ENCODE data around the gene DOP1B.
"Not testable (repeated sequence)": the region's sequence is repeated elsewhere in the genome, so short reads cannot be mapped to it uniquely, and the experiment has no call there.

DOP1B gene

GRCh38 chr21:36199021-36199420 is 42.4 kb downstream of the DOP1B start:
- Histone ChIP-seq H3K23ac (ENCODE audit: low read length in 2 of 2) (no peak overlapping the region), H3K36me3 (ENCODE audit: control insufficient read depth in 1 of 2, insufficient read depth in 2 of 2, low read depth in 1 of 2, low read length in 2 of 2) (peaks cover 19 to 22% of the 10 kb centered on the region in 2 experiments), H3K9ac (ENCODE audit: low read length) (no peak overlapping the region), H3K18ac (ENCODE audit: low read depth in 1 of 2, low read length in 2 of 2) (no peak overlapping the region), H3K27ac (ENCODE audit: low read length, poor library complexity, severe bottlenecking) (no peak overlapping the region), H3K4me2 (ENCODE audit: low read length, poor library complexity, severe bottlenecking) (no peak overlapping the region), H3K79me1 (replicated peaks; ENCODE audit: low read length, poor library complexity, severe bottlenecking) (peaks cover 11% of the 10 kb centered on the region), H2BK120ac (ENCODE audit: low read depth, low read length) (no peak overlapping the region), H2BK5ac (ENCODE audit: low read depth, low read length, poor library complexity, severe bottlenecking) (no peak overlapping the region), H2BK15ac (ENCODE audit: low read depth, poor library complexity, severe bottlenecking) (no peak overlapping the region), H3K4ac (ENCODE audit: low read depth in 1 of 2, low read length in 2 of 2) (no peak overlapping the region), H3K4me1 (ENCODE audit: control insufficient read depth, insufficient read depth, low read depth, low read length) (peaks cover 12% of the 10 kb centered on the region), H3K4me3 (ENCODE audit: insufficient read depth in 1 of 2, low read depth in 1 of 2, low read length in 2 of 2) (no peak overlapping the region), H4K8ac (ENCODE audit: low read length) (no peak overlapping the region), H3K9me3 (ENCODE audit: control insufficient read depth, low read length) (no peaks in the 10 kb centered on the region), H2AFZ (ENCODE audit: low read depth, low read length) (no peak overlapping the region), H2AK5ac (ENCODE audit: low read length, severe bottlenecking) (no peak overlapping the region), H2BK12ac (ENCODE audit: low read length in 2 of 2) (no peak overlapping the region), H3K27me3 (ENCODE audit: control insufficient read depth in 1 of 2, insufficient read depth in 1 of 2, low read length in 2 of 2) (no peaks in the 10 kb centered on the region), H3K14ac (ENCODE audit: low read length in 2 of 2) (no peak overlapping the region), H4K91ac (ENCODE audit: low read length) (no peak overlapping the region)
- DNase-seq, result no peak
- 86% methylated on average over 9 of the region's 9 CpGs for WGBS

GRCh38 chr21:36199575-36199974 is 43.0 kb downstream of the DOP1B start:
- not testable (repeated sequence) for H4K8ac ChIP-seq (ENCODE audit: low read length); H2AK5ac ChIP-seq (ENCODE audit: low read length, severe bottlenecking); H3K4me3 ChIP-seq (ENCODE audit: insufficient read depth in 1 of 2, low read depth in 1 of 2, low read length in 2 of 2); H3K9ac ChIP-seq (ENCODE audit: low read length); H2BK5ac ChIP-seq (ENCODE audit: low read depth, low read length, poor library complexity, severe bottlenecking); H2BK12ac ChIP-seq (ENCODE audit: low read length in 2 of 2); H3K9me3 ChIP-seq (ENCODE audit: control insufficient read depth, low read length); H3K27ac ChIP-seq (ENCODE audit: low read length, poor library complexity, severe bottlenecking); H3K4me2 ChIP-seq (ENCODE audit: low read length, poor library complexity, severe bottlenecking); H3K4ac ChIP-seq (ENCODE audit: low read depth in 1 of 2, low read length in 2 of 2); H2BK120ac ChIP-seq (ENCODE audit: low read depth, low read length); H3K14ac ChIP-seq (ENCODE audit: low read length in 2 of 2); H3K18ac ChIP-seq (ENCODE audit: low read depth in 1 of 2, low read length in 2 of 2); H3K27me3 ChIP-seq (ENCODE audit: control insufficient read depth in 1 of 2, insufficient read depth in 1 of 2, low read length in 2 of 2); H2AFZ ChIP-seq (ENCODE audit: low read depth, low read length); H3K23ac ChIP-seq (ENCODE audit: low read length in 2 of 2); DNase-seq; H2BK15ac ChIP-seq (ENCODE audit: low read depth, poor library complexity, severe bottlenecking); H4K91ac ChIP-seq (ENCODE audit: low read length)
- peaks cover 15% of the 10 kb centered on the region for H3K4me1 ChIP-seq (ENCODE audit: control insufficient read depth, insufficient read depth, low read depth, low read length)
- H3K36me3 ChIP-seq (ENCODE audit: control insufficient read depth in 1 of 2, insufficient read depth in 2 of 2, low read depth in 1 of 2, low read length in 2 of 2), result peaks cover 19 to 22% of the 10 kb centered on the region in 2 experiments
- H3K79me1 ChIP-seq (replicated peaks; ENCODE audit: low read length, poor library complexity, severe bottlenecking), result peaks cover 11% of the 10 kb centered on the region
- WGBS, result 97% methylated on average over 2 of the region's 5 CpGs

- no peak overlapping the region for H3K23ac ChIP-seq (ENCODE audit: low read length in 2 of 2)
- no peak overlapping the region for H2AFZ ChIP-seq (ENCODE audit: low read depth, low read length)
- 96% methylated on average over 23 of the region's 23 CpGs for WGBS
- H2BK5ac ChIP-seq (ENCODE audit: low read depth, low read length, poor library complexity, severe bottlenecking), result no peak overlapping the region
- H2BK12ac ChIP-seq (ENCODE audit: low read length in 2 of 2), result no peak overlapping the region
- peaks cover 20% of the 10 kb centered on the region for H3K4me1 ChIP-seq (ENCODE audit: control insufficient read depth, insufficient read depth, low read depth, low read length)
- H3K27me3 ChIP-seq (ENCODE audit: control insufficient read depth in 1 of 2, insufficient read depth in 1 of 2, low read length in 2 of 2), result no peaks in the 10 kb centered on the region
- H3K4ac ChIP-seq (ENCODE audit: low read depth in 1 of 2, low read length in 2 of 2), result no peak overlapping the region
- H3K36me3 ChIP-seq (ENCODE audit: control insufficient read depth in 1 of 2, insufficient read depth in 2 of 2, low read depth in 1 of 2, low read length in 2 of 2), result peaks cover 19 to 22% of the 10 kb centered on the region in 2 experiments
- no peak overlapping the region for H3K9ac ChIP-seq (ENCODE audit: low read length)
- H4K91ac ChIP-seq (ENCODE audit: low read length), result no peak overlapping the region
- H3K79me1 ChIP-seq (replicated peaks; ENCODE audit: low read length, poor library complexity, severe bottlenecking), result peaks cover 13% of the 10 kb centered on the region
- H3K14ac ChIP-seq (ENCODE audit: low read length in 2 of 2), result no peak overlapping the region
- H3K18ac ChIP-seq (ENCODE audit: low read depth in 1 of 2, low read length in 2 of 2), result no peak overlapping the region
- no peak overlapping the region for H4K8ac ChIP-seq (ENCODE audit: low read length)
- no peak overlapping the region for H3K4me3 ChIP-seq (ENCODE audit: insufficient read depth in 1 of 2, low read depth in 1 of 2, low read length in 2 of 2)
- no peaks in the 10 kb centered on the region for H3K9me3 ChIP-seq (ENCODE audit: control insufficient read depth, low read length)
- no peak overlapping the region for H3K27ac ChIP-seq (ENCODE audit: low read length, poor library complexity, severe bottlenecking)
- no peak overlapping the region for H2BK15ac ChIP-seq (ENCODE audit: low read depth, poor library complexity, severe bottlenecking)
- no peak overlapping the region for H2AK5ac ChIP-seq (ENCODE audit: low read length, severe bottlenecking)
- no peak overlapping the region for H3K4me2 ChIP-seq (ENCODE audit: low read length, poor library complexity, severe bottlenecking)
- H2BK120ac ChIP-seq (ENCODE audit: low read depth, low read length), result no peak overlapping the region
- no peak for DNase-seq
These were observed 43.5 kb downstream of the DOP1B start for GRCh38 chr21:36200081-36200561.

- Histone ChIP-seq H2AFZ (ENCODE audit: low read depth, low read length) (no peak overlapping the region), H2BK120ac (ENCODE audit: low read depth, low read length) (no peak overlapping the region), H3K9me3 (ENCODE audit: control insufficient read depth, low read length) (no peaks in the 10 kb centered on the region), H3K27me3 (ENCODE audit: control insufficient read depth in 1 of 2, insufficient read depth in 1 of 2, low read length in 2 of 2) (no peaks in the 10 kb centered on the region), H3K27ac (ENCODE audit: low read length, poor library complexity, severe bottlenecking) (peak overlapping the region; percentile 59), H2BK15ac (ENCODE audit: low read depth, poor library complexity, severe bottlenecking) (no peak overlapping the region), H4K91ac (ENCODE audit: low read length) (no peak overlapping the region), H3K79me1 (replicated peaks; ENCODE audit: low read length, poor library complexity, severe bottlenecking) (peaks cover 7% of the 10 kb centered on the region), H2AK5ac (ENCODE audit: low read length, severe bottlenecking) (peak overlapping the region; percentile 62), H3K4me1 (ENCODE audit: control insufficient read depth, insufficient read depth, low read depth, low read length) (peaks cover 27% of the 10 kb centered on the region), H3K18ac (ENCODE audit: low read depth in 1 of 2, low read length in 2 of 2) (no peak overlapping the region), H3K14ac (ENCODE audit: low read length in 2 of 2) (no peak overlapping the region), H2BK12ac (ENCODE audit: low read length in 2 of 2) (no peak overlapping the region), H4K8ac (ENCODE audit: low read length) (no peak overlapping the region), H3K9ac (ENCODE audit: low read length) (peak overlapping the region; percentile 41), H3K36me3 (ENCODE audit: control insufficient read depth in 1 of 2, insufficient read depth in 2 of 2, low read depth in 1 of 2, low read length in 2 of 2) (peaks cover 16 to 22% of the 10 kb centered on the region in 2 experiments), H3K4me2 (ENCODE audit: low read length, poor library complexity, severe bottlenecking) (no peak overlapping the region), H2BK5ac (ENCODE audit: low read depth, low read length, poor library complexity, severe bottlenecking) (no peak overlapping the region), H3K4me3 (ENCODE audit: insufficient read depth in 1 of 2, low read depth in 1 of 2, low read length in 2 of 2) (no peak overlapping the region), H3K4ac (ENCODE audit: low read depth in 1 of 2, low read length in 2 of 2) (no peak overlapping the region), H3K23ac (ENCODE audit: low read length in 2 of 2) (no peak overlapping the region)
- DNase-seq, result peak; percentile 33
- 95% methylated on average over 10 of the region's 10 CpGs for WGBS
These were observed 46.3 kb downstream of the DOP1B start for GRCh38 chr21:36202726-36203602.
